Body of pancreas (tissue), 4 donors: ENCODE measurements around the gene CDK18. TPM values are rescaled to one million over a fixed set of nuclear protein-coding genes. Genes with fewer than 3 reads are reported as not detected.

ENCODE experiments used
- ATAC-seq: fragments of 150-250 bp; one replicate; pipeline ENCODE4 v1.9.1; 2016
- DNase-seq, 4 donors: peaks; one replicate each; pipeline ENCODE4 v3.0.0-alpha.2; 2019
- H3K27ac ChIP-seq, 4 donors: fragments of 200-600 bp; sonication (generic); 1 replicate in 3 of 4; 2 replicates in 1 of 4; pipeline versions ENCODE4 v1.5.1 to v1.6.1; 2016 to 2019; ENCODE audit warnings: mild to moderate bottlenecking in 1 of 4, mixed read lengths in 1 of 4, moderate library complexity in 1 of 4
- H3K27me3 ChIP-seq, 2 donors: fragments of 200-600 bp; sonication (generic); one replicate each; pipeline ENCODE4 v1.6.0; 2016; ENCODE audit warnings: mild to moderate bottlenecking in 1 of 2
- H3K36me3 ChIP-seq, 2 donors: fragments of 200-600 bp; sonication (generic); replicated peaks in 1 of 2; 2 replicates each; pipeline ENCODE4 v1.5.1; 2016; ENCODE audit warnings: low read depth in 2 of 2; ENCODE audit not compliant: insufficient read depth in 1 of 2
- H3K4me1 ChIP-seq: fragments of 200-600 bp; sonication (generic); one replicate; pipeline ENCODE4 v1.6.0; 2016
- H3K4me3 ChIP-seq, 2 donors: fragments of 200-600 bp; sonication (generic); 1 replicate in 1 of 2; 2 replicates in 1 of 2; pipeline ENCODE4 v1.5.1; 2016 to 2019
- H3K9me3 ChIP-seq, 3 donors: fragments of 200-600 bp; sonication (generic); 1 replicate in 2 of 3; 2 replicates in 1 of 3; pipeline ENCODE4 v1.5.1; 2016
- CTCF ChIP-seq, 7 experiments: fragments of 450-650 bp in 4 of 7; fragments of 200-600 bp in 3 of 7; sonication (generic) in 3 of 7; IDR thresholded peaks; one replicate each; pipeline ENCODE4 v1.5.1; 2016 to 2019; ENCODE audit warnings: antibody characterized with exemption in 7 of 7
- POLR2A ChIP-seq, 3 donors: fragments of 450-650 bp; IDR thresholded peaks; one replicate each; pipeline ENCODE4 v1.6.1; 2016; ENCODE audit warnings: antibody characterized with exemption in 3 of 3, mild to moderate bottlenecking in 2 of 3
- WGBS, 2 donors: methylation state at CpG; one replicate each; pipeline ENCODE4 v1.1.5; 2017; 5-methylcytosine and 5-hydroxymethylcytosine counted together
- intact Hi-C: fragments of 100-400 bp; cut with DNase I; formaldehyde crosslinking; loops from one replicate; pipeline ENCODE4 v1.15.1; 2023
- total RNA-seq, 2 donors: library from RNA; depleted of rRNA; stranded (reverse); fragments of >200 nt; gene quantifications; one replicate each; pipeline ENCODE4 v1.1.0, GENCODE V29; 2016

Gene CDK18
- total RNA-seq, 2 donors from 2014 or later, result 28.0 to 28.7 TPM

DNA sequence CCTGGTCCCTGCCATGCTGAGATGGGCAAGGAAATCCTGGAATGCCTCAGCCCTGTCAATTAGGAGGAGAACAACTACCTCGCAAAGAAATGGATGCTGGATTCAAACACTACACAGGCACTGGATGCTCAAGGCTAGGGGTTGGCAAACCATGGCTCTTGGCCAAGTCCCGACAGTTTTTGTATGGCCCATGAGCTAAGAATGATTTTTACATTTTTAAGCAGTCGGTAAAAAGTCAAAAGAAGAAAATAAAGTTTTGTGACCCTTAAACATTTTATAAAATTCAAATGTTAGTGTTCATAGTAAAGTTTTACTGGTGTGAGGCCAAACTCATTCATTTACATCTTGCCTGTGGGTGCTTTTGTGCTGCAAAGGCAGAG, 6.5 kb downstream of the CDK18 start:
- TF ChIP-seq POLR2A (IDR thresholded peaks at IDR 0.05) (no peak), CTCF (IDR thresholded peaks at IDR 0.05) (no peak)
- Histone ChIP-seq H3K36me3 (no peaks in the 10 kb centered on the region), H3K27ac (no peak overlapping the region), H3K4me3 (no peak overlapping the region), H3K4me1 (peaks cover 24% of the 10 kb centered on the region), H3K27me3 (no peaks in the 10 kb centered on the region), H3K9me3 (no peaks in the 10 kb centered on the region)
- ATAC-seq, result no peak
- DNase-seq, result peak in 1 of 4 donors; percentile 29
- WGBS, 2 donors, result 53 to 58% methylated on average over 3 of the region's 3 CpGs
- intact Hi-C loops, result no loop called here

- Histone ChIP-seq H3K27me3 (no peaks in the 10 kb centered on the region), H3K9me3 (no peaks in the 10 kb centered on the region), H3K4me1 (peaks cover 19% of the 10 kb centered on the region), H3K27ac (peak overlapping the region in 3 of 4 donors; percentile 49 to 67 (median 62)), H3K36me3 (no peaks in the 10 kb centered on the region), H3K4me3 (no peak overlapping the region)
- WGBS, 2 donors, result 58 to 67% methylated on average over 13 of the region's 13 CpGs
- intact Hi-C loops, result no loop called here
- TF ChIP-seq POLR2A (IDR thresholded peaks at IDR 0.05) (peak in 2 of 3 donors; percentile 37 to 48), CTCF (IDR thresholded peaks at IDR 0.05) (no peak)
- ATAC-seq, result peak; percentile 62
- DNase-seq, result peak in 2 of 4 donors; percentile 24 to 44
Observed at GRCh38 chr1:205512059-205513045, 7.9 kb downstream of the CDK18 start.

DNA sequence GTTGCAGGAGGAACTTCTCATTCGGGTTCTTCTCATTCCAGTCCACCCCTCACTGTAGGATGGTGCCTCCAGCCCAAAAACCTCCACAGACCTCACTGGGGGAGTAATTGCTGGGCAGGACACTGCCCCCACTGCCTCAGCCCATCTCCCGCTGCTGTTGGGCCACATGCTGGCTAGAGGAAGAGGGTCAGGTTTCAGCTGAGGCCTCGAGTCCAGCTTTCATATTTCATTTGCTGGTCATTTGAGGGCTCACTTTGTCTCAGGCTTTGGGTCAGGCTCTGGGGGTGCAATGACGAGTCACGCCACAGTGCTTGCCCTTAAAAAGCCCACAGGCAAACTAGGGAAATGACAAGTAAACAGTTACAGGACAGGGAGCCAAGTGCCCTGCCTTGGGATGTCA, 9.3 kb downstream of the CDK18 start:
- TF ChIP-seq POLR2A (IDR thresholded peaks at IDR 0.05), result no peak
- TF ChIP-seq CTCF (IDR thresholded peaks at IDR 0.05), result no peak
- no peak for ATAC-seq
- WGBS, 2 donors, result 73 to 75% methylated on average over 2 to 5 of the region's 5 CpGs
- H3K27ac ChIP-seq, result no peak overlapping the region
- H3K4me3 ChIP-seq, result no peak overlapping the region
- H3K27me3 ChIP-seq, result no peaks in the 10 kb centered on the region
- H3K36me3 ChIP-seq, result no peaks in the 10 kb centered on the region
- no peak for DNase-seq
- intact Hi-C loops, result no loop called here
- H3K4me1 ChIP-seq, result peaks cover 23% of the 10 kb centered on the region
- H3K9me3 ChIP-seq, result no peaks in the 10 kb centered on the region

GRCh38 chr1:205514211-205515142, 10.0 kb downstream of the CDK18 start:
- no peak for TF ChIP-seq CTCF (IDR thresholded peaks at IDR 0.05)
- TF ChIP-seq POLR2A (IDR thresholded peaks at IDR 0.05), result no peak
- ATAC-seq (no peak), DNase-seq (no peak)
- Histone ChIP-seq H3K9me3 (no peaks in the 10 kb centered on the region), H3K4me1 (peaks cover 25% of the 10 kb centered on the region), H3K27ac (no peak overlapping the region), H3K27me3 (no peaks in the 10 kb centered on the region), H3K4me3 (no peak overlapping the region), H3K36me3 (no peaks in the 10 kb centered on the region)
- intact Hi-C loops, result no loop called here
- WGBS, 2 donors, result 71 to 79% methylated on average over 6 to 7 of the region's 7 CpGs
